Heart right ventricle (tissue), 16 donors: ENCODE measurements around the gene SMCO2. TPM values are rescaled to one million over a fixed set of nuclear protein-coding genes. Genes with fewer than 3 reads are reported as not detected.

Experiments
- ATAC-seq, 8 donors: fragments of 200-7000 bp; cut with Tn5 transposase; one replicate each; pipeline ENCODE4 v1.9.1; 2020; ENCODE audit warnings: mild to moderate bottlenecking in 8 of 8, moderate library complexity in 8 of 8, moderate number of reproducible peaks in 1 of 8
- DNase-seq, 2 donors: peaks; one replicate each; pipeline ENCODE4 v3.0.0-alpha.2; 2020
- H3K27ac ChIP-seq, 10 donors: fragments of 200-600 bp; sonication (generic) in 2 of 10; one replicate each; pipeline versions ENCODE4 v1.5.0 to v1.8.0; 2020 to 2022; ENCODE audit warnings: mild to moderate bottlenecking in 3 of 10
- H3K27me3 ChIP-seq, 7 donors: fragments of 200-600 bp; one replicate each; pipeline ENCODE4 v1.8.0; 2021 to 2022; ENCODE audit warnings: mild to moderate bottlenecking in 2 of 7
- H3K36me3 ChIP-seq, 9 donors: fragments of 200-600 bp; sonication (generic) in 1 of 9; one replicate each; pipeline versions ENCODE4 v1.5.0 to v1.8.0; 2020 to 2022; ENCODE audit warnings: mild to moderate bottlenecking in 2 of 9
- H3K4me1 ChIP-seq, 9 donors: fragments of 200-600 bp; sonication (generic) in 1 of 9; one replicate each; pipeline versions ENCODE4 v1.5.0 to v1.8.0; 2020 to 2022; ENCODE audit warnings: mild to moderate bottlenecking in 4 of 9
- H3K4me3 ChIP-seq, 10 donors: fragments of 200-600 bp; sonication (generic) in 2 of 10; one replicate each; pipeline versions ENCODE4 v1.5.0 to v1.8.0; 2020 to 2022; ENCODE audit warnings: mild to moderate bottlenecking in 7 of 10, moderate library complexity in 2 of 10
- H3K9me3 ChIP-seq, 11 donors: fragments of 200-600 bp in 10 of 11; sonication (generic) in 2 of 11; one replicate each; pipeline versions ENCODE4 v1.5.0 to v1.8.0; 2013 to 2022; ENCODE audit warnings: mild to moderate bottlenecking in 2 of 11, control low read depth in 1 of 11, moderate library complexity in 1 of 11
- WGBS, 2 donors: extraction: QIAGEN DNeasy Blood & Tissue Kit; methylation state at CpG; one replicate each; pipeline ENCODE4 v1.1.7; 2013; ENCODE audit warnings: inconsistent platforms in 1 of 2; 5-methylcytosine and 5-hydroxymethylcytosine counted together
- intact Hi-C, 10 donors: fragments of 100-400 bp; cut with DNase I; formaldehyde crosslinking; loops; one replicate each; pipeline versions ENCODE4 v1.11.1 to v1.14.2; 2022
- polyA plus RNA-seq, 2 donors: library from polyadenylated mRNA; stranded (reverse); fragments of 200-250 nt; gene quantifications; one replicate each; pipeline ENCODE4 v1.2.3, GENCODE V29; 2013
- total RNA-seq, 10 donors: library from RNA; stranded (reverse); fragmentation: NEBNext Ultra II Directional in 3 of 10; extraction: Animal tissue kit (Norgen Biotek cat#: 25700) in 3 of 10; gene quantifications; one replicate each; pipeline versions ENCODE4 v1.2.1 to v1.2.4, GENCODE V29; 2021 to 2023
- TF ChIP-seq, protein P1 (sequence below), 9 donors: fragments of 200-600 bp; sonication (generic) in 2 of 9; IDR thresholded peaks; one replicate each; pipeline versions ENCODE4 v1.5.0 to v1.8.0; 2021 to 2022; ENCODE audit warnings: antibody characterized with exemption in 9 of 9, mild to moderate bottlenecking in 5 of 9, moderate library complexity in 1 of 9
- donor health status: Arrhythmogenic right ventricular cardiomyopathy.
- donor health status: ischemic (EF 13 %, LVEDD 7.1; RV severe dilation, severe dysfunction).
- donor health status: healthy with polysubstance abuse.
- donor health status: DM: no; HTN: yes; CAD: no.
- donor health status: DM: no; HTN: no; CAD: no.
- donor health status: ischemic (EF 25% LVEDD 6.9; RV normal size, moderate dysfunction).
- donor health status: ischemic (EF 25% LVEDD 5.7; RV mildly dilated, moderate dysfunction).
- donor health status: healthy.
- donor health status: DM: yes; HTN: yes; CAD: no.
- donor health status: Ischemic cardiomyopathy.
- donor health status: ischemic (EF 35%, LVEDD 5.7; RV mildly dilated, moderate dysfunction).
- donor health status: nonischemic (EF 11% LVEDD 7.7; RV severe dilation, severe dysfunction).
- donor health status: DM: yes; HTN: yes; CAD: no.
- donor health status: PGD.
- donor health status: ischemic (EF 29% LVEDD 5.4; RV normal size, mild dysfunction).
- donor health status: nonischemic (EF 23%, LVEDD 6.1; RV moderate dilation, normal function).

The SMCO2 gene
- total and polyA plus RNA-seq, 12 donors, result 0.04 to 1.3 (median 0.48) TPM; not detected in 8

DNA sequence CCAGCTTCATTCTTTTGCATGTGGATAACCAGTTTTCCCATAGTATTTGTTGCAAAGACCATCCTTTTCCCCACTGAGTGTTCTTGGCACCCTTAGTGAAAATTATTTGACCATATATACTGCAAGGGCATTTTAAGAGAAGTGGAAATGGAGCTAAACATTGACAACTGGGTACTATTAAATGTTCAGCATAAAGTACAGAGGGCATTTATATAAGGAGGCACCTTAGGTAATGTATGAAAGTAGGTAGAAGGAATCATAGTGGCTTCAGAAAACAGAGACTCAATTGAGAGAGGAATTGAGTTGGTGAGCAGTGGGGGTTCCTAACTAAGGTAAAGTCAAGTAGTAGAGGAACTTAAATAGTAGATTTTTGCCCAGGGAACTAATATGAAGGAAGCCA lies 34.5 kb upstream of the SMCO2 start:
- TF ChIP-seq, protein P1, sequence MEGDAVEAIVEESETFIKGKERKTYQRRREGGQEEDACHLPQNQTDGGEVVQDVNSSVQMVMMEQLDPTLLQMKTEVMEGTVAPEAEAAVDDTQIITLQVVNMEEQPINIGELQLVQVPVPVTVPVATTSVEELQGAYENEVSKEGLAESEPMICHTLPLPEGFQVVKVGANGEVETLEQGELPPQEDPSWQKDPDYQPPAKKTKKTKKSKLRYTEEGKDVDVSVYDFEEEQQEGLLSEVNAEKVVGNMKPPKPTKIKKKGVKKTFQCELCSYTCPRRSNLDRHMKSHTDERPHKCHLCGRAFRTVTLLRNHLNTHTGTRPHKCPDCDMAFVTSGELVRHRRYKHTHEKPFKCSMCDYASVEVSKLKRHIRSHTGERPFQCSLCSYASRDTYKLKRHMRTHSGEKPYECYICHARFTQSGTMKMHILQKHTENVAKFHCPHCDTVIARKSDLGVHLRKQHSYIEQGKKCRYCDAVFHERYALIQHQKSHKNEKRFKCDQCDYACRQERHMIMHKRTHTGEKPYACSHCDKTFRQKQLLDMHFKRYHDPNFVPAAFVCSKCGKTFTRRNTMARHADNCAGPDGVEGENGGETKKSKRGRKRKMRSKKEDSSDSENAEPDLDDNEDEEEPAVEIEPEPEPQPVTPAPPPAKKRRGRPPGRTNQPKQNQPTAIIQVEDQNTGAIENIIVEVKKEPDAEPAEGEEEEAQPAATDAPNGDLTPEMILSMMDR (IDR thresholded peaks at IDR 0.05), result no peak
- ATAC-seq, result no peak
- intact Hi-C loops, result no loop called here

DNA sequence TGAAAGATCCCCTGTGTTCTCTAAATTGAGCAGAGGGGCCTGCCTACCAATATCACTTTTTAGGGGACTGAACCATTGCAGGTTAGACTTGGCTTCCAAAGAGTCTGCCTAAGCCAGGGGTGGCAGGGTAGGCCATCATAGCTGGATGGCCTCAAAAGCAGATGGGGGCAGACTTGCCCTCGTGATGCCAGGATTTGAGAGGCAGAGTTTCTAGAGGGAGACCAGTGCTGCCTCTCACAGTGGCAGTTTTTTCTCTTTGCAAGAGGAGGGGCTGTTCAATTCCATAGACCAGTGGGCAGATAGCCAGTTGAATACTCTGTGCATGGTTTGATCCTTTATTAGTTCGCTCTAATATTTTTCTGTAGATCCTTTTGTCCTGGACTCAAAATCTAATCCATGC lies 23.8 kb upstream of the SMCO2 start:
- Histone ChIP-seq H3K4me1 (peaks cover 0 to 13% (median 4%) of the 10 kb centered on the region in 9 donors), H3K36me3 (peaks cover 0 to 7% (median 0%) of the 10 kb centered on the region in 9 donors), H3K4me3 (no peak overlapping the region), H3K9me3 (peaks cover 0 to 6% (median 0%) of the 10 kb centered on the region in 11 donors), H3K27me3 (no peaks in the 10 kb centered on the region), H3K27ac (no peak overlapping the region)
- TF ChIP-seq, protein P1 (IDR thresholded peaks at IDR 0.05), result no peak
- intact Hi-C loops, result loop anchor here in 2 of 10 donors (5.0 kb wide), 1 partner anchor 230 kb away; no protein-coding TSS in a partner anchor
- 83 to 90% methylated on average over 2 of the region's 2 CpGs for WGBS, 2 donors
- peak in 3 of 8 donors; percentile 23 to 41 (median 39) for ATAC-seq
- DNase-seq, result no peak

More for the DNA sequence above, 34.5 kb upstream of the SMCO2 start:
- Histone ChIP-seq H3K27me3 (no peaks in the 10 kb centered on the region), H3K27ac (no peak overlapping the region), H3K4me3 (no peak overlapping the region), H3K36me3 (no peaks in the 10 kb centered on the region), H3K4me1 (no peaks in the 10 kb centered on the region), H3K9me3 (no peaks in the 10 kb centered on the region)
- no peak for DNase-seq

DNA sequence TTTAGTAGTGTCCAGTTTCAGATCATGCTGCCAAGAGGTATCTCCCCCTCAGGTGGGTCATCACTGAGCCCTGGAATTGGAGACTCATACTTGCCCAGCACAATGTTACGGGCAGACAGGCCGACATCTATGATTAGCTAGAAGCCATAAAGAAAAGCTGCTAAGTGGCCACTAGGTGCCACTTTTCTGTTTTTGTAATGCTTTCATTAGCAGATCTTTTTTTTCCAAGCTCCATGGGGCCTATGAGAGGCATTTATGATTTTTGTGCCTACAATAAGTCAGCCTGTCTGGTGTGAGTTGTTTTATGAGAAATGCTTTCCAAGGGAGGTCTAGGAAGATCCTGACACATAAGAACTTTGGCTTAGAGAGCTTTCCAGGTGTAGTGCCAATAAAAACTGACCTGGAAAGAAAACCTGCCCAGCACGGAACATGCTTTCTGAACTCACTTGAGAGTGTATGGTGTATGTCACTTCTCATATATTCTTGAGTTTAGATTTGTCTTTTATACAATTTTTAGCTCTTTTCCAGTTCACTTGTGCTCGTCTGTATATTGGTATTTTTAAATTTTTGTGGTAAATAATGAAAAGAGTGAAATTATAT lies 21.8 kb upstream of the SMCO2 start:
- Histone ChIP-seq H3K27me3 (no peaks in the 10 kb centered on the region), H3K36me3 (peaks cover 0 to under 1% (median 0%) of the 10 kb centered on the region in 9 donors), H3K4me3 (no peak overlapping the region), H3K27ac (peak overlapping the region in 5 of 10 donors; percentile 3 to 49 (median 20)), H3K4me1 (peaks cover 0 to 20% (median 4%) of the 10 kb centered on the region in 9 donors), H3K9me3 (no peaks in the 10 kb centered on the region)
- ATAC-seq (peak; percentile 70 to 91 (median 84)), DNase-seq (peak in 1 of 2 donors; percentile 41)
- TF ChIP-seq, protein P1 (IDR thresholded peaks at IDR 0.05), result peak; percentile 29 to 75 (median 61)
- intact Hi-C loops, result loop anchor here in 4 of 10 donors (2.0 to 5.0 kb wide), 3 partner anchors 98 to 228 kb away; partner anchors contain the start of gene PPFIBP1 (in 1 of the 4)
- 50 to 60% methylated on average over 4 of the region's 4 CpGs for WGBS, 2 donors

DNA sequence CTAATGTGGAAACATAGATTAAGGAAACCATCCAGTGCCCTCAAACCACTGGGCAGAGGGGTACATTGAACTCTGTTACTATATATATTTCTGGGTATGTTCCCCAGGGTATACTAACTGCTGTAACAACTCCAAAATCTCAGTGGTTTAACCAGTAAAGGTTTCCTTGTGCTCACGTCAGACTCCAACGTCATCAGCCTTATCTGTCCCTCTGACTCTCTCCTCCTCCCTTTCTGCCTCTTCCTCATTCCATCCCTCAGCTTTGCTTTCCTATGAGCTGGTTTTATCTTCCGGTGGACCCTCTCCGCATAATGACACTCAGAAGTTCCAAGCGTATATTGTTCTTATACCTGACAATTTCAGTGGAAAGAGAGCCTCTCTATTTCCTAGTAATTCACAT lies 21.2 kb upstream of the SMCO2 start:
- intact Hi-C loops, result loop anchor here in 2 of 10 donors (2.0 to 5.0 kb wide), 3 partner anchors 97 to 227 kb away; partner anchors contain the start of gene PPFIBP1 (in 1 of the 2)
- TF ChIP-seq, protein P1 (IDR thresholded peaks at IDR 0.05), result no peak
- peak in 1 of 8 donors; percentile 40 for ATAC-seq
- Histone ChIP-seq H3K4me1 (peaks cover 0 to 20% (median 4%) of the 10 kb centered on the region in 9 donors), H3K9me3 (no peaks in the 10 kb centered on the region), H3K4me3 (no peak overlapping the region), H3K27ac (peak overlapping the region in 1 of 10 donors; percentile 20), H3K27me3 (no peaks in the 10 kb centered on the region), H3K36me3 (no peaks in the 10 kb centered on the region)
- DNase-seq, result no peak
- 81% methylated on average over 5 of the region's 5 CpGs for WGBS, 2 donors
